Measurements from ENCODE around the gene AFDN.
"Not testable (repeated sequence)": the region's sequence is repeated elsewhere in the genome, so short reads cannot be mapped to it uniquely, and the experiment has no call there.

AFDN gene

GRCh38 chr6:167974640-167975344 lies 148.1 kb downstream of the AFDN start:
- in situ Hi-C loops (cut with HindIII; ENCODE audit: low pct_unique_long_range_greater_than_20kb, low sequenced_read_pairs) = no loop called here
- no peak for TF ChIP-seq JUND (IDR thresholded peaks at IDR 0.05; ENCODE audit: low read depth)
- peak; percentile 49 to 67 for DNase-seq (ENCODE audit: low read depth in 1 of 2, low spot score in 1 of 2)

GRCh38 chr6:167975458-167975857 lies 148.7 kb downstream of the AFDN start:
- TF ChIP-seq JUND (IDR thresholded peaks at IDR 0.05; ENCODE audit: low read depth) = no peak
- DNase-seq (ENCODE audit: low read depth in 1 of 2, low spot score in 1 of 2) = no peak
- in situ Hi-C loops (cut with HindIII; ENCODE audit: low pct_unique_long_range_greater_than_20kb, low sequenced_read_pairs) = no loop called here

- DNase-seq (ENCODE audit: low read depth in 1 of 2, low spot score in 1 of 2); in situ Hi-C loops (cut with HindIII; ENCODE audit: low pct_unique_long_range_greater_than_20kb, low sequenced_read_pairs): not testable (repeated sequence)
These were observed 149.5 kb downstream of the AFDN start for GRCh38 chr6:167976116-167976657.

- in situ Hi-C loops (cut with HindIII; ENCODE audit: low pct_unique_long_range_greater_than_20kb, low sequenced_read_pairs) = no loop called here
- no peak for DNase-seq (ENCODE audit: low read depth in 1 of 2, low spot score in 1 of 2)
- no peak for TF ChIP-seq JUND (IDR thresholded peaks at IDR 0.05; ENCODE audit: low read depth)
These were observed 150.0 kb downstream of the AFDN start for GRCh38 chr6:167976708-167977107.

GRCh38 chr6:167977717-167978467 lies 151.2 kb downstream of the AFDN start:
- no peak for DNase-seq (ENCODE audit: low read depth in 1 of 2, low spot score in 1 of 2)
- no peak for TF ChIP-seq JUND (IDR thresholded peaks at IDR 0.05; ENCODE audit: low read depth)
- in situ Hi-C loops (cut with HindIII; ENCODE audit: low pct_unique_long_range_greater_than_20kb, low sequenced_read_pairs) = no loop called here

- no peak for TF ChIP-seq JUND (IDR thresholded peaks at IDR 0.05; ENCODE audit: low read depth)
- in situ Hi-C loops (cut with HindIII; ENCODE audit: low pct_unique_long_range_greater_than_20kb, low sequenced_read_pairs) = no loop called here
- DNase-seq (ENCODE audit: low read depth in 1 of 2, low spot score in 1 of 2) = no peak
These were observed 151.9 kb downstream of the AFDN start for GRCh38 chr6:167978607-167979006.

- TF ChIP-seq JUND (IDR thresholded peaks at IDR 0.05; ENCODE audit: low read depth) = no peak
- in situ Hi-C loops (cut with HindIII; ENCODE audit: low pct_unique_long_range_greater_than_20kb, low sequenced_read_pairs) = no loop called here
- DNase-seq (ENCODE audit: low read depth in 1 of 2, low spot score in 1 of 2) = no peak
These were observed 152.9 kb downstream of the AFDN start for GRCh38 chr6:167979436-167980139.

GRCh38 chr6:167980911-167981580 lies 154.3 kb downstream of the AFDN start:
- DNase-seq (ENCODE audit: low read depth in 1 of 2, low spot score in 1 of 2) = no peak
- in situ Hi-C loops (cut with HindIII; ENCODE audit: low pct_unique_long_range_greater_than_20kb, low sequenced_read_pairs) = no loop called here
- TF ChIP-seq JUND (IDR thresholded peaks at IDR 0.05; ENCODE audit: low read depth) = no peak

GRCh38 chr6:167981916-167982462 lies 155.3 kb downstream of the AFDN start:
- DNase-seq (ENCODE audit: low read depth in 1 of 2, low spot score in 1 of 2) = no peak
- no peak for TF ChIP-seq JUND (IDR thresholded peaks at IDR 0.05; ENCODE audit: low read depth)
- in situ Hi-C loops (cut with HindIII; ENCODE audit: low pct_unique_long_range_greater_than_20kb, low sequenced_read_pairs) = no loop called here

GRCh38 chr6:167984144-167984719 lies 157.5 kb downstream of the AFDN start:
- in situ Hi-C loops (cut with HindIII; ENCODE audit: low pct_unique_long_range_greater_than_20kb, low sequenced_read_pairs) = no loop called here
- TF ChIP-seq JUND (IDR thresholded peaks at IDR 0.05; ENCODE audit: low read depth) = no peak
- no peak for DNase-seq (ENCODE audit: low read depth in 1 of 2, low spot score in 1 of 2)

GRCh38 chr6:167984876-167985604 lies 158.3 kb downstream of the AFDN start:
- no peak for TF ChIP-seq JUND (IDR thresholded peaks at IDR 0.05; ENCODE audit: low read depth)
- DNase-seq (ENCODE audit: low read depth in 1 of 2, low spot score in 1 of 2) = no peak

More at GRCh38 chr6:167984876-167985604, 158.3 kb downstream of the AFDN start:
- in situ Hi-C loops (cut with HindIII; ENCODE audit: low pct_unique_long_range_greater_than_20kb, low sequenced_read_pairs) = no loop called here
